Spleen (tissue), 11 donors: ENCODE measurements around the gene TECTB. TPM values are rescaled to one million over a fixed set of nuclear protein-coding genes. Genes with fewer than 3 reads are reported as not detected.

Experiments used
- microRNA-seq, 3 donors: library from miRNA; unstranded; fragments of <30 nt; microRNA quantifications; one replicate each; pipeline versions ENCODE4 to v1.1.0, GENCODE V29; 2019 to 2020
- polyA plus RNA-seq, 3 donors: library from polyadenylated mRNA; stranded (reverse); fragments of 200-250 nt; gene quantifications; one replicate each; pipeline ENCODE4 v1.2.1, GENCODE V29; 2013
- small RNA-seq, 4 donors: library from RNA; depleted of rRNA; stranded (forward); fragments of <200 nt; gene quantifications; one replicate each; pipeline ENCODE3, GENCODE V24; 2016
- total RNA-seq, 7 donors: library from RNA; depleted of rRNA in 3 of 7; stranded (reverse); fragments of >200 nt in 3 of 7; fragmentation: NEBNext Ultra II Directional in 4 of 7; extraction: Animal tissue kit (Norgen Biotek cat#: 25700) in 4 of 7; gene quantifications; one replicate each; pipeline versions ENCODE4 v1.1.0 to v1.2.1, GENCODE V29; 2016 to 2021
- donor health status: healthy with polysubstance abuse.
- donor health status: DM: no; HTN: no; CAD: no; lungs with moderate emphysema.
- donor health status: DM: no; HTN: no; CAD: no.
- donor health status: Bipolar disorder and iron deficiency.
- donor health status: healthy.
- donor health status: DM: no; HTN: no; CAD: no.
- donor health status: DM: yes; HTN: yes; CAD: no.

Gene TECTB
- total and polyA plus RNA-seq, 10 donors, result not detected

Small RNAs within 50 kb of the gene (microRNA-seq; reads per million reads assigned to microRNA genes)
- gene MIR6715A (0 reads per million in 3 donors), gene MIR6715B (0 reads per million in 3 donors)

Small RNAs within 50 kb of the gene (small RNA-seq; reads per million reads assigned to genes)
- gene MIR6715A, result 0 reads per million in 4 donors

Other genes starting within 250 kb of the TECTB start
- 10 to 100 TPM in 1 of 7 donors, 1 to 10 TPM in 6; 5.0 to 15.0 (median 7.1) TPM for gene GPAM, start 99.6 kb upstream of the TECTB start, total RNA-seq
- 1 to 10 TPM; 2.6 to 3.3 (median 2.6) TPM for gene GPAM, start 99.6 kb upstream of the TECTB start, polyA plus RNA-seq
- gene ACSL5, start 90.7 kb downstream of the TECTB start, total RNA-seq, result 10 to 100 TPM; 36.0 to 49.4 (median 44.9) TPM
- 10 to 100 TPM; 18.6 to 22.8 (median 19.1) TPM for gene ACSL5, start 90.7 kb downstream of the TECTB start, polyA plus RNA-seq
- 10 to 100 TPM; 28.0 to 47.1 (median 38.7) TPM for gene ZDHHC6, start 163.5 kb downstream of the TECTB start, total RNA-seq
- gene ZDHHC6, start 163.5 kb downstream of the TECTB start, polyA plus RNA-seq, result 10 to 100 TPM; 32.3 to 51.9 (median 37.9) TPM
- 100 to 1,000 TPM in 1 of 7 donors, 10 to 100 TPM in 6; 46.5 to 129 (median 73.2) TPM for gene VTI1A, start 163.8 kb downstream of the TECTB start, total RNA-seq
- 10 to 100 TPM in 1 of 3 donors, 1 to 10 TPM in 2; 7.8 to 12.7 (median 8.2) TPM for gene VTI1A, start 163.8 kb downstream of the TECTB start, polyA plus RNA-seq